ENCODE measurements around the gene EPG5.
A peak's percentile ranks its signal among the peaks of the same experiment; 100 is the strongest.

EPG5 gene

DNA sequence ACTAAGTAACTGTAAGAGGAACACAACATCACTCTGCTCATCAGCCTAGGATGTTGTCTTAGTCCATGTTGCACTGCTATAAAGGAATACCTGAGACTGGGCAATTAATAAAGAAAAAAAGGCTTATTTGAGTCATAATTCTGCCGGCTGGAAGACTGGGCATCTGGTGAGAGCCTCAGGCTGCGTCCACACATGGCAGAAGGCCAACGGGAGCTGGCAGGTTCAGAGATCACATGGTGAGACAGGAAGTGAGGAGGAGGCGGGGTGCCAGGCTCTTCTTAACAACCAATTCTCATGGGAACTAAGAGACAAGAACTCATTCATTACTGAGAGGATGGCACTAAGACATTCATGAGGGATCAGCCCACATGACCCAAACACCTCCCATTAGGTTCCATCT, 46.8 kb downstream of the EPG5 start:
- DNase-seq (ENCODE audit: low read depth) = no peak

DNA sequence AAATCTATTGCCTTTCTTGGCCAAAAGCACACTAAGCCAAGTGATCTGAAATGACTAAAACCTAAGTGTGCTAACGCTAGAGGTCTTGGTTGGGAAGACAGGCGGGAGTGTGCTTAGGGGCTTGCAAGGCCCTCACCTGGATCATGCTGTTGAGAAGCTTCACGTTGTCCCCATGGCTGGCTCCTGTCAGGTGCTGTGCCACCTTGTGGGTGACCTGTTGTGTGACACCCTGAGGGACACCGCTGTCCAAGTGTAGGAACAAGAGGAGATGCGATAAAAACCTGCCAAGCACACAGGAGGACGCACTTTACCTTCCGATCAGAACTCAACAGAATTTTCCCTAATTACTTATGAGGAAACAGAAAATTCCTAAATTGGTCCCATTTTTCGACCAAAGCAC, 50.8 kb downstream of the EPG5 start:
- DNase-seq (ENCODE audit: low read depth) = no peak

DNA sequence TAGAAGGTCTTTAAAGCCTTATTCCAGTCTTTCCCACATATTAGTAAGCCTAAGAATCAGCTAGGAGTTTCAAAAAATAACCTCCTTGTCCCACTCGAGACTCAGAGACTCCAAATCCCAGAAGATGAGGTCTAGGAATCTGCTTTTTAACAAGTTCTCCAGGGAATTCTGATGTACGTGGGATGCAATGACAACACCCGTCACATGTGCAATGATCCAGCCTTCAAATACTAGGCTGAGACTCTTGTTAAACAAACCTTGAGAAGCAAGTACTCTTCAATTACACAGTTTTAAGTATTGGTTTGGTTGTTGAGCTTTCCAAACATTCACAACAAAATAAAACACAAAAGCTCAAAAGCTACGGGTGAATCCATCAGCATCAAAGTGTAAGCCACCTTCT, 53.9 kb downstream of the EPG5 start:
- DNase-seq (ENCODE audit: low read depth) = no peak

DNA sequence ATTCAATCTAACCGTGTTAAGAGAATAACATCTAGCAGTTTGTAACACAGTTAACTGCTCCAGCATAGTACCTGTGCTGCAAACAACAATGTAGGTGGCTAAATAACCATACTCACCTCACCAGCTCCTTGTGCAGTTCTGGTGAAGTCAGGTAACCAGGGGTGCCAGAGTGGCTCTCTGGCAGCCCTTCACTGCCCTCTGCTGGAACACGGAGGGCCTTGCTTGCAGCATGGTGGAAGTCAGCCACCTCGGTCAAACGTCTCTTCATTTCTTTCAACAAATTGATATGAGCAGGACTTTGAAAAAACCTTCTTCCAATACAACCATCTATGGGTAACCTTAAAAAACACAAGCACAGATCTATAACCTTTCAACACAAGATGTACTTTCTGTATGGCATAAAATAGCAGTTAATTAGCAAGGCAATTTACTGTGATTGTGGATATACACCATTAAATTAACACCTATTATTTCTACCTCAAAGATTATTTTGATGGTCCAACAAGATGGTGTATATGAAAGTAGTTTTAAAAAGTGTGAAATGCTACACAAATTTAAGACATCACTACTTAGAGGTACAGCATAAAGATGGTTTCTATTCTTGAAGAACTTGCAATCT, 56.6 kb downstream of the EPG5 start:
- peak; percentile 37 for DNase-seq (ENCODE audit: low read depth)

DNA sequence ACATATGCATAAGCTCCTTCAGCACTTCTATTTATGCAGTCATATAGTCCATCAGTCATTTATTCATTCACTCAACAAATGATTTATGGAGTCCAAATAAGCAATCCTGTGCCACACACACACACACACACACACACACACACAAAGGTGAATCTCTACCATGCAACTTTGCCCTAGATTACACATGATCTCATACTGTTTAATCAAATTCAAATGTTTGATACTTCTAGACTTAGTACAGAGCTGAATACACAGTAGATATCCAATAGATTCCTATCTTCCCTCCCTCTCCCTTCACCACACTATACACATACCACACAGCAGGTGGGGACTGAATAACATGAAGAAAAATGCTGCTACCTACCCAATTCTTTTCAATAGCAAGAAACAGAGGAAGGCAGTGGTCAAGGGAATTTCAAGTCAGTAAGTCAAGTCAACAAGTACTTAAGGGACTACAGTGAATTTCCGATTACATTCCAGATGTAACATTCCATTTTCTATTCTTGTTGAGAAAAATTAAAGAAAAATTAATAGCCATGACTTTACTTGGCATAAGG, 65.4 kb downstream of the EPG5 start:
- DNase-seq (ENCODE audit: low read depth) = no peak

DNA sequence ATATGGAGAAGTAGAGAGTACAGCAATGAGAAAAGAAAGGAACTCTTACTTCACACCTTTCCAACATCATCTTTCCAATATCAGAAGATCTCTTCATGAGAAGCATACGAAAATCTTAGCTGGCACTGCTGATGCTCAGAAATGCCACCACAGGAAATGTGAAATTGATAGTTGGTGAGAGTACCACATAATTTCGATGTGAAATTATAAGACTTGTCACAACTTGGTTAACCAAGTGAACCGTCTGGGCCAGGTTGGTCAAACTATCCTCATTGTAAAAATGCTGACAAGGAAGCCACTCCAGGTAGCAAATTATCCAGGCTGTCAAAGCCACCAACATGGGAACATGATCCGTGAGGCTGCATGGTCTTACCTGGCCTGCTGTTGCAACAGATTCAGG, 66.5 kb downstream of the EPG5 start:
- no peak for DNase-seq (ENCODE audit: low read depth)

DNA sequence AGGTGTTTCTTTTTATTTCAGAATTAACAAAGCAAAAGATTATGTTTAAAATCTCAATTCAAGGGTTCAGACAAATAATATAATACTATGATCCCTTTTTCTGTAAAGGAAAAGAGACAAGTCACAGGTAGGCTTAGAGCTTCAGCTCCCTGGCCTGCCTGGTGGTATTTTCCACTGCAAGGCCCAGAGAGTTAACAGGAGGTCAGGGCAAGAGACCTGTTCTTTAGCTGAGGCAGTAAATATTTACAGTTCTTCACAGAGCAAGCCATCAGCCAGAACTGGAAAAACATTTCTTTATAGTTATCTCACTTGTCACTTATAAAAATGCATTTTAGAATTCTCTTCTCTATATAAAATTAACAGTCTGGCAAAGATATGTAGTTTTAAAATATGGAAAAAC, 70.1 kb downstream of the EPG5 start:
- DNase-seq (ENCODE audit: low read depth) = no peak

DNA sequence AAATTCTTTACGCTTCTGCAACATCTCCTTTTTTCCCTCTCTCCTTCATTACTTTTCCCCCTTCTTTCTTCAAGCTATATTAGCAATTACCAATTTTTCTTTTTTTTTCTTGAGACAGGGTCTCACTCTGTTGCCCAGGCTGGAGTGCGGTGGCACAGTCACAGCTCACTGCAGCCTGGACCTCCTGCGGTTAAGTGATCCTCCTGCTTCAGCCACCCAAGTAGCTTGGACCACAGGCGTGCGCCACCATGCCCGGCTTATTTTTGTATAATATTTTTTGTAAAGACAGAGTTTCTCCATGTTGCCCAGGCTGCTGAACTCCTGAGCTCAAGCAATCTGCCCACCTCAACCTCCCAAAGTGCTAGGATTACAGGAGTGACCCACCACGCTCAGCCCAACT, 70.7 kb downstream of the EPG5 start:
- DNase-seq (ENCODE audit: low read depth) = no peak

DNA sequence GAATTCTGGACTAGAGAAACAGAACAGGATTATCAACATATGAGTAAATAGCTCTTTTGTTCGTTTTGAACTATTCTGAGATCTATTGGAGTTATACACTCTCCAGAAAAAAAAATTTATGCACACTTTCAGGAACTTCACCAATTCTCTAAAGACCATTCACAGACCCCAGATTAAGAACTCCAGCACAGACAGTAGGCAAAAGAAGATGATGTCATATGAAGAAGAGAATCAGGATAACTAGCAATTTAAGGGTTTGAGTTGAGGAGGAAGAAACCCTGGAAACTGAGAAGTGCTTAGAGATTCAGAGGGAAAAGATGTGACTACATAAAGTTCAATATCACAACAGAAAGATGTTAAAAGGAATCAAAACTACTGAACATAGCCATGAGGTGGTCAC, 71.8 kb downstream of the EPG5 start:
- no peak for DNase-seq (ENCODE audit: low read depth)

DNA sequence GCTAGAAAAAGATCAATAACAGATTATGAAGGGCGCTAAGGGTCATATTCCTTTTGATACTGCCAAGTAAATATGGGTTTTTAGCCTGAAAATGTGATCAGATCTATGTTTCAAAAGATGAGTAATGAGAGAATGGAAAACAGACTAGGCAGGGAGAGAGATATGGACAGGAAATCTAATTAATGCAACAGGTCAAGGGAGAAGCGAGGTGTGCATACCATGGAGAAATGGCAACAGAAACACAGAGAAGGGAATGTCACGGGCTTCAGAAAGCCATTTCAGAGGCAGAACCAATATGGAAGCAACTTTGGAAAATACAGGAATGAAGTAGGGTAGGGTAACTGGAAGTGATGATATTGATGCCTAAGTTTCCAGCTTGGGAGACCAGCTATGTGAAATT, 72.3 kb downstream of the EPG5 start:
- no peak for DNase-seq (ENCODE audit: low read depth)

DNA sequence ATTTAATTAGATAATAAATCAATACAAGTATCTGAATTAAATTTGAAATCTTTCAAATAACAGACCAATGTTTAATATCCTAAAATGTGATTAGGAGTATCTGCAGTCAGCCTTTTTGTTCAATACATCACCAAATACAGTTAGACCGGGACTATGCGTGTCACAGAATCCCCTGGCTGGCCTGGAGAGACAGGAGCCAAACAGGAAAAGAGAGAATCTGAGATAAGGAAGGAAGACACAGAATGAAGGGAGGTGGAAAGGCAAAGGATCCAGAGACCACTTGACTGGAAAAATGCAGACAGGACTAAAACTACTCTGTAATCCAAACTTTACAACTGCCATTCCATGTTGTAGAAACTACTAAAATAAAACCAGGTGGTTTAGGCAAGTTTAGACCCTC, 75.3 kb downstream of the EPG5 start:
- no peak for DNase-seq (ENCODE audit: low read depth)

DNA sequence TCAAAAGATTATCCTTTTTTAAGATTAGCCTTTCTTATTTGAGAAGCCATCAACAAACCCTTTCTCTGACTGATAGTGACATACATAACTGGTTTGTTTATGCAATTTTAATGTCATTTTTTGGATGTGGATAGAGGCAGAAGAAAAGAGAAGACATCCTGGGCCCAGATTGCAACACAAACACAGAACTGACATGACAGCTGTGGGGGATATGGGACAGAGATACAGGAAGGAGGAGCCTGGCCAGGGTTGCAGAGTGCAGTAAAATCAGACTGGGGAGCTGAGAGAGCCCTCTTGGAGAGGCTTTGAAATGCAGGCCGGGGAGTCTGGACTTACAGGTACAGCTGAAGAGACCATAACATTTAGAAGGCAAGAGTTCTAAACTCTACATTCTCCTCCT, 76.5 kb downstream of the EPG5 start:
- no peak for DNase-seq (ENCODE audit: low read depth)

DNA sequence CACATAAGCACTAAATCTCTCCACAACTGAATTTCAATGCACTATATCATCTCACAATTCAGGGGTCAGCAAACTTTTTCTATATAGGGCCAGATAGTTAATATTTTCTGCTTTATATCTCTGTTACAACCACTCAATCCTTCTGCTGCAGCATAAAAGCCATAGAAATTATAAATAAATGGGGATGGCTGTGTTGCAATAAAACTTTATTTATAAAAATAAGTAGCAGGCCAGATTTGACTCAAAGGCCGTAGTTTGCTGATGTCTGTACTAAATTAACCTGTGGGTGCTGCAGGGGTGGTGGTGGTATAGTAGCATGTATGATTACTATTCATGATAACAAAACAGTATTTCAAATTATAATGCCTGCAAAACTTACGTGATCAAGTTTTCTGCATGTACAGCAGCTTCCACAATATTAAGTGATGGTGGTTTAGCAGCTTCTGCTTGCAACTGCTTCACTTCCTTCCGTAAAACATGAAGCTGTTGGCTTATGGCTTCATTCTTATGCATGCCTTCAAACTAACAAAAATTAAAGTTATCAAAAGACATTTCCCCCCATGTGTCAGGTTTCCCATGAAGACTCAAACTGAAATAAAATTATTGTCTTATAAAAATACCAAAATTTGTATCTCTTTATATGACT, 77.6 kb downstream of the EPG5 start:
- no peak for DNase-seq (ENCODE audit: low read depth)

DNA sequence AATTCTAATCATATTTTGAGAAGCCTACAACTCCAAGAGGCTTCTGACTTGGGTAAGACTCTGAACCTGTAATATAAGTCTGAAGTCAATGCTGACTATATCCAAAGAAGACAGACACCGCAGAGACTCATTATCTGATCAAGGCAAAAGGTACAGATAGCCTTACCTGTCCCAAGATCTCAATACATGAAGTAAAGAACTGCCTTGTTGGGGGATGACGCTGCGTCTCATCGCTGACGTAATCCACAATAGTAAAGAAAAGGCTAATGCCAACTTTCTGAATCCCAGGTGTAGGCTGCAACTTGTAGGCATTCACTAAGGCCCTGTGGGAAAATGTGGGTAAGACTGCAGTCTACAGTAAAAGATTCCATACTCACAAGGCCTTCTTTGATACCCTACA, 79.5 kb downstream of the EPG5 start:
- DNase-seq (ENCODE audit: low read depth) = no peak

DNA sequence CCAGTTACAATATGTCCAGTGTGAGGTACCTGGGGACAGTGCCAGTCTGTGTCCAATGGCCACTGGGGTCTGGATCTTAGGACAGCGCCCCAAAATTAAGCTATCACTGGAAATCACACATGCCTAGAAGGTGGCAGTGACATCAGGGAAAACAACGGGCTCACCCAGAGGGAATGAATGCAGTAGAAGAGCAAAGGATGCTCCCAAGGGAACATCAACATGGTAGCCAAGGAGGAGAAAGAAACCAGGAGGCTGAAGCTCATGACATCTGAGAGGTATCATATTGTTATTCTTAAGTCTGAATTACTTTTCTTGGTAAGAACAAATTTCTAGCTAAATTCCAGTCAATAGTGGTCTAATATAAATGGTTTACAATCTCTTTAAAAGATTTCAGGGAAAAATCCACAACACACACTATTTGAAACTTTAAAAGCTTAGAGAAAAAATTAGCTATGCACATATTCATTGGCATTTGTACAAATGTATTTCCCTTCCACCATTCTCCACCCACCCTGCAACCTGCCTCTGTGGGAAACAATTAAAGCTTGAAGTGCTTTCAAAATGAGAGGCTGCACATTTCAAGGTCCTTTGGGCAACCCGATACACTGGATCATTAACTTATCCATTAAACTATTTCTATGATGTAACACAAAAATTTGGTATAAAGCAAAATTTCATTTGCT, 86.1 kb downstream of the EPG5 start:
- DNase-seq (ENCODE audit: low read depth) = no peak

DNA sequence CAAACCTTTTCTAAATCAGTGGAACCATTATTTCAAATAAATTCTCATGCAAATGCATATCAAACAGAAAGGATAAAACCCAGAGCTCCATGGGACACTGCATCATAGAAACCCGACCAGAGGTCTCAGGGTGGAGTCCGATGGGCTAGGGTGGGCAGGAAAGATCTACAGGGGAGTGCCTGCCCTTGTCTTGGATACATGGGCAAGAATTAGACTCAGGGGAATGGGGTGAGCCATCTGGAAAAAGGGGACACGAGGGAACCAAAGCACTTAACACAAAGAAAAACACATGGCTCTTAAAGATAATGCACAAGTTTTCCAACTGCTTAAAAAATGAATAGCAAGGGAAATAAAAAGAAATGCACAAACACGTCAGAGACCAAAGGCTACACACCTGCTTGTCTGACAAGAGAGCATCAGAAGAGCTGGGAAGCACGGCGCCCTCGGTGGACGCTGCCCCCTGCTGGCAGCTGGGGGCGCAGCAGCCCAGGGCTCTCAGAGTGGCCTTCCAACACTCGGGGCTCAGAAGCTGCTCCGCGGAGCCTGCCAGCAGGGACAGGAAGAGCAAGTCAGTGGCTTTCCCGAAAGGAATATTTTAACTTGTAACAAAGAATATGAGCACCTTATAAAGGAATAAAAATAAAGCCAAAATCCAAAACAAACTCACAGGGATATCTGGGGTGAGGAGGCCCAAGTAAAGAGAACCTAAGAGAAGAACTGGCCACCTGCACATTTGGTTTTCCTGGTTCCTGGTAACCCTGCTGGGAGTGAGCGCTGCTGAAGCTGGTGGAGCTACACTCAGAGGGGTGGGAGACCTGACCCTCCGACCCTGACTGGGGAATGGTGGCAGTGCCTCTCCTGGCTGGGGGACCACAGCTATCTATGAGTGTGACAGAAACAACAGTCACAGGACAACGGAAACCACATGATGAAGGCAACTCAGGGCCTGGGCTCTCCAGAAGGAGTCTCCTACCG, 87.2 kb downstream of the EPG5 start:
- DNase-seq (ENCODE audit: low read depth) = peak; percentile 45

DNA sequence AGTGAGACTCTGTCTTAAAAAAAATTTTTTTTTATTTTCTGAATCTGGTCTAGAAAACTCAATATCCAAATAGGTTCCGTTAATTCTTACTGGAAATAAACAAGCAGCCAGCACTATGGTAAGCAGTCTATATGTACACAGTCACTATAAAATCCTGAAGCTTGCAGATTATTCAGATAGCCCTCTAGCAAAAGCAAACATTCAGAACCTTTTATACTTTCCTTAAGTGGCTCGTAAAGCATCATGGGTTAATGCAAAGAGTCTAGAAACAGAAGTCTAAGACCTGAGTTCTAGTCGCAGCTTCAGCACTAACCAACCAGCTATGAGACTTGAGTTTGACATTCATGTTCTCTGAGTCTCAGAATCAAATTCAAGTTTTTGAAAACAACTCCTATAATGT, 89.7 kb downstream of the EPG5 start:
- DNase-seq (ENCODE audit: low read depth) = no peak

DNA sequence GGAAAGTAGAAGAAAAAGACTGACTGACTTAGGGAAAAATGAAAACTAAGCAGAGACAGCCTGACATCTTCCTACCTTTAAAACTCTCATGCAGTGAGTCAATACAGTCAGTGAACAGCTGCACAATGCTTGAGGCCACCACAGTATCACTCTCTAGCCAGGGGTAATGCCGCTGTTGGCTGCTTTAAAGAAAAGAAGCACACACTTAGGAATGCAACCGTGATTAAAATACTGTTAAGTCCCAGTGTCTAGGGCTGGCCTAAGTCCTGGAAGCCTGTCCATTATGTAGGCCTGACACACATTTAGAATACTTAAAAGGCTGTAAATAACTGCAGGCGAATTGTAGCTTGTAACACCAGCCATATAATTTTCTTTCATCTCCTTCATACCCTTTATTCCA, 91.0 kb downstream of the EPG5 start:
- DNase-seq (ENCODE audit: low read depth) = no peak

DNA sequence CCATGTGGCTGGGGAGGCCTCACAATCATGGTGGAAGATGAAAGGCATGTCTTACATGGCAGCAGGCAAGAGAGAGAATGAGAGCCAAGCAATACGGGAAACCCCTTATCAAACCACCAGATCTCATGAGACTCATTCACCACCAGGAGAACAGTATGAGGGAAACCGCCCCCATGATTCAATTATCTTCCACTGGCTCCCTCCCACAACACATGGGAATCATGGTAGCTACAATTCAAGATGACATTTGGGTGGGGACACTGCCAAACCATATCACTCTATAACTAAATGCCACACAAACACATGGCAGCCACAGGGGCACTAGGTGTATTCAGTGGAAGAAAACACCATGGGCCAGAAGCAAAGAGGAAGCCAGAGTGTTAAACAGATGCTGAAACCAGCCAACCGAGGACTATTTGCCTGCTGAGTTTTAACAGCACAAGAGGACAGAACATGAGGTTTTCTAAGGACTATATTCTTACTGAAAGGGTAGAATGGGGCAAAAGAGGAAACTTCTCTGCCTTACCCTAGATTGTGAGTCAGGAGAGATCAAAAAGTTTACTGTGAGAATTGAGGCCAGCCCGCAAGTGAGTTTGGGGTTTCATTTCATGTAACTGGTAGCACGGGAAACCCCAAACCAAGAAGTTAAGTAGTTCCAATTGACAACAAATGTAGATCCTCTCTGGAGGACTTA, 92.5 kb downstream of the EPG5 start:
- DNase-seq (ENCODE audit: low read depth) = no peak

DNA sequence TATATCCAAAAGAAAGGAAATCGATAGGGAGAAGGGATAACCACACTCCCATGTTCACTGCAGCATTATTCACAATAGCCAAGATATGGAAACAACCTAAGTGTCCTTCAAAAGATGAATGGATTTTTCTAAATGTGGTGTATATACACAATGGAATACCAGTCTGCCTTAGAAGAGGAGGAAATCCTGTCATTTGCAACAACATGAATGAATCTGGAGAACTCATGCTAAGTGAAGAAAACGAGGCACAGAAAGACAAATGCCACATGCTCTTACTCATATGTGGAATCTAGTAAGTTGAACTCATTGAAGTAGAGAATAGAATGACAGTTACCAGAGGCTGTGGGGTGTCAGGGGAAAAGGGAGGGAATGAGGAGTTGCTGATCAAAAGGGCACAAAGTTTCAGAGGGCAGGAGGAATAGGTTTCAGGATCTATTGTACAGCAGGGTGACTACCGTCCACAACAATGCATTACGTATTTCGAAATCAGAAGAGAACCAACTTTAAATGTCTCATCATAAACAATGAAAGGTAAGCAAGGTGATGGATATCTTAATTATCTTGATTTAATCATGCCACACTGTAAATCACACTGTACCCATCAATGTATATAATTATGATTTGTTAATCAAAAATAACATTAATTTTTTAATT, 95.6 kb downstream of the EPG5 start:
- DNase-seq (ENCODE audit: low read depth) = no peak

DNA sequence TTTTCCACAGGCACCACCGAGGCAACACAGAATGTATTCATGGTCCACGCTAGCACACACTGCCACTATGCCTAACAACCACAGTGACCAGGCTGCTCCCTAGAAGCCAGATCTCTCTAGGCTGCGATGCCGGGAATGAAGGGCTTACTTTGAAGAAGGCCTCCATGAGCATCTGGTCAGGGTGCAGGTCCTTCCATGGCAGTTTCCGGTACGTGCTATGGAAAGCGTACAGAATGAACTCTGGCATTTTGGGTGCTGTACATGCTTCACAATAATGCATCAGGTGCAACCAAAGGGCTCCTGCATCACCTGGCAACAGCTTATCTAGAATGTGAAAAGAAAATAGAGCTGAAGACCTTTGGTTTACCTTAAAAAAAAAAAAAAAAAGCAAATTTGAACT, 96.7 kb downstream of the EPG5 start:
- DNase-seq (ENCODE audit: low read depth) = no peak
